ENCODE results near the gene NECAP2.
A peak's percentile ranks its signal among the peaks of the same experiment; 100 is the strongest.
"Not testable (repeated sequence)": the region's sequence is repeated elsewhere in the genome, so short reads cannot be mapped to it uniquely, and the experiment has no call there.

Gene NECAP2

DNA sequence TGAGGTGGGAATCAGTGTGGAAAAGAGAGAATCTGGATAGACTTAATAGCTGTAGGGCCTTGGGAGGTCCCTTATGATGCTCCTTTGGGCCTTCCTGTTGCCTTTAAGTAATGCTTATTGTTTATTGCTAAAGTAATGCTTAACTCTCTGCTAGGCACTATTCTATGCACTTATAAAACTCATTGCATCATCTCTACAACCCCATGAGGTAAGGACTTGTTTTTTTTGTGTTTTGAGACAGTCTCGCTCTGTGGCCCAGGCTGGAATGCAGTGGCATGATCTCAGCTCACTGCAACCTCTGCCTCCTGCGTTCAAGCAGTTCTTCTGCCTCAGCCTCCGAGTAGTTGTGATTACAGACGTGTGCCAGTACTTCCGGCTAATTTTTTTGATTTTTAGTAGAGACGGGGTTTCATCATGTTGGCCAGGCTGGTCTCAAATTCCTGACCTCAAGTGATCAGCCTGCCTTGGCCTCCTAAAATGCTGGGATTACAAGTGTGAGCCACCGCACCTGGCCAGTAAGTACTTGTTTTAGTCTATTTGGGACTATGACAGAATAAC is 22.3 kb downstream of the NECAP2 start:
- no peak for DNase-seq

DNA sequence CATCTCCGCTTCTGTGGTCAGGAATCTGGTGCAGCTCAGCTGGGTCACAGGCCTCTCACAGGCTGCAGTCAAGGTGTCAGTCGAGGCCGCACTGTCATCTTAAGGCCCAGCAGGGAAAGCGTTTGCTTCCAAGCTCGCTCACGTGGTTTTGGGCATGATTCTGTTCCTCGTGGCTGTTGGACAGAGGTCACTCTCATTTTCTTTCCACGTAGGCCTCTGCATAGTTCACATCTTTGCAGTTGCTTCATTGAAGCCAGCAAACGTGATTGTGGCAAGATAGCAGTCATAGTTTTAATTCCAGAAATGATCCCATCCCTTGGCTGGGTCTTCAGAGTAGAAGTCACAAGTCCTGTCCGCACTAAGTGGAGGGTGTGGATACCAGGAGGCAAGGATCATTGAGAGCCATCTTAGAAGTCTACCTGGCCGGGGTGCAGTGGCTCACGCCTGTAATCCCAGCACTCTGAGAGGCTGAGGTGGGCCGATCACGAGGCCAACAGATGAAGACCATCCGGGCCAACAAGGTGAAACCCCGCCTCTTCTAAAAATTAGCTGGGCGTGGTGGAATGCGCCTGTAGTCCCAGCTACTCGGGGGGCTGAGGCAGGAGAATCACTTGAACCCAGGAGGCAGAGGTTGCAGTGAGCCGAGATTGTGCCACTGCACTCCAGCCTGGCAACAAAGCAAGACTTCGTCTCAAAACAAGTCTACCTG is 24.5 kb downstream of the NECAP2 start:
- no peak for DNase-seq

DNA sequence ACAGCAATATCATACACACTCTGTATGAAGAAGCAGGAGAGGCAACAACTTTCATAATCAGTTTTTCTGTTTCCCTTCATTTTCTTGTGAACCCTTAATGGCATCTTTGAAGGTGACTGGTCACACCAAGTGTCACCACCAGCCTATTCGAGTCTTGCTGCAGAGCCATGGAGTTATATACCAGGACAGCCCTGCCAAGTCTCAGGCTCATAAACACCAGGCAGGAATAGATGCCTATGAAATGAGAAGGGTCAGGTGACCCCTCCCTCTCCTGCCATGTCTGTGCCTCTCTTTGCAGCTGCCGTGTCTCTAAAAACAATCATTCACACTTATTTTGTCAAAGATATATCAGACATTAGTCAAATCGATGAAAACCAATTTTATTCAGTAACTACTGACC is 28.0 kb downstream of the NECAP2 start:
- no peak for DNase-seq

DNA sequence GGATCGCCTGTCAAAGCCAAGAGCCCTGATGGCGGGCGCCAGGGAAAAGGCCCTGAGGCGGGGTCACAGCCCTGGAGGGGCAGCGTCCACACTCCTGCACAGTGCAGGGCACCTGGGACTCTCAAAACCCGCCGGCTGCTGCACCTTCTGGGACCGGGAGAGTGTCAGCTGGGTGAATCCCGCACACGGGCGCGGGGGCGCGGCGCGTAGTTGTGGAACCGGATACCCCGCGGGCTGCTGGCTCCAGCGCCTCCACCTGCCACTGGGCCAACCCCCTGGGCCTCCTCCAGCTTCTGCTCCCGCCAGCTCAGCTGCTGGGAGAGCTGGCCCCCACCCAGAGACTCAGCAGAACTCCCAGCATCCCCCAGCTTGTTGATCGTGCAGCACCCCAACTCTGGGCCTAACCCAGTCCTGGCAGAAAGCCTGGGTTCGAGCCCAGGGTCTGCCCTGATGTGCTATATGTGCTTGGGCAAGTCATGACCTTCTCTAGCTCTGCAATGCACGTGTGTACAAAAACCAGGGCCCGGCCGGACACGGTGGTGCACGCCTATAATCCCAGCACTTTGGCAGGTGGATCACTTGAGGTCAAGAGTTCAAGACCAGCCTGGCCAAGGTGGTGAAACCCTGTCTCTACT is 33.8 kb downstream of the NECAP2 start:
- DNase-seq: no peak

DNA sequence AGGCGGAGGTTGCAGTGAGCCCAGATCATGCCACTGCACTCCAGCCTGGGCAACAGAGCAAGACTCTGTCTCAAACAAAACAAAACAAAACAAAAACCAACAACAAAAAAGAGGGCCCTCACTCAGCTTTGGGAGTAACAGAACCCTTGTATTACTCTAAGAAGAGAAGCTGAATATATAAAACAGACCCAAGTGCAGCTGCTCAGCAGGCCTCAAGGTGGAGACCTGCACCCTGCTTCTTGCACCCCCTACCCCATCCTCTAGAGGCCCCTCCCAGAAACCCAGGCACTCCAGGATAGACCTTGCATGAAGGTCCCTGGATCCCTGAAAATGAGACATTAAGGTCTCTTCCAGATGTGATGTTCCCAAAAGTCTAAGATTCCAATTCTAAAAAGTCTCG is 34.4 kb downstream of the NECAP2 start:
- peak; percentile 14 for DNase-seq

DNA sequence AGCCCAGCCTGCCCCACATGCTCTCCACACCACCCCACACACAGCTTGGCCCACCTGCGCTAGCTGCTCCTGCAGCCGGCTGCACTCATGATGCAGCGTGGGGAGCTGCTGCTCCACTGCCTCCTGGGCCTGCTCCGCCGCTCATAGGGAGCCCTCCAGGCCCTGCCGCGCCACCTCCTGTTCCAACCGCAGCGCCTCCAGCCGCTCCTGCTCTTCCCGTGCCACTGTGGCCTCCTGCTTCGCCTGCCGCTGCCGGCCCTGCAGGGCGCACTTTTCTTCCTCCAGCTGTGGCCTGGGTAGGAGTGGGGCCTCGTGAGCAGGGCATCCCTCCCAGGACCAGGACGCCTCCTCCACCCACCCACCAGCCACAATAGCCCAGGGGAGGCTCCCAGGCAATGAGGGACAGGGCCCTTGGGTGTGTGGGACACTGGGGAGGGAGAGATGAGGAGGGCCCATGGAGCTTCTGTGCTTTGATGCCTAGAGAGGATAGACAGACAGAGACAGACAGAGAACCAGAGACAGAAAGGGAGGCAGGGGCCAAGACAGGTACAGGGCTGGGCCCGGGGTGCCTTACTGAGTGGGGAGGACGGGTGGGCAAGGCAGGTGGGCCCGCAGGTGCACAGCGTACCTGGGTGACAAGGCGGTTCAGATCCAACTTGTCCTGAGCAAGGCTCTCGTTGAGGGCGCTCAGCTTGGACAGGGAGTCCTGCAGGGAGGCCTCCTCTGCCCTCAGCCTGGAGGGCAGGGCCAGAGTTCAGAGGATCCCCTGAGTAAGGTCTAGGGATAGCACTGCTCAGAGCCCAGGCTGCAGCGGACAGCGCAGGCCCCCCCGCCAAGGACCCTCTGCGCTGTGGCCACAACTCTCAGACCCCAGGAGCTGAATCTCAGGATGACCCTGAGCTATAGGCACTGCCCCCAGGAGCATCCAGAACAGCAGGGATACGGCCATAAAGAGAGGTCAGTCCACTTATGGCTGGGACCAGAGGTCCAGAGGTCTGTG is 35.5 kb downstream of the NECAP2 start:
- not testable (repeated sequence) for DNase-seq

DNA sequence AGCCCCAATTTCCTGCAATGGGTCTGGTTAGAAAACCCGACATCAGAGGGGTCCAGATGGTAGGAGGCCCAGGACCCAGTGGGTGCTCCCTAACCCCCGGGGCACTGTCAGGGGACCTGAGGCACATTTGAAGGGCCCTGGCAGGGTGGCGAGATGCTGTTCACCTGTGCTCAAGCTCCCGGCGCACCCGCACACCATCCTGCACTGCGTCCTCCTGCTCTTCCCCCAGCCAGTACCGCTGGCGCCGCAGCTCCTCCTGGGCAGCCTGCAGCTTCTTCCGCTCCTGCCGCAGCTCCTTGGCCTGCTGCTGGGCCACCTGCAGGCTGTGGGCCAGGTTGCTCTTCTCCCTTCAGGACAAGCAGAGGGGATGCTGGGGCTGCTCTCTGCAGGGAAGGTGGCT is 37.6 kb downstream of the NECAP2 start:
- DNase-seq: no peak

DNA sequence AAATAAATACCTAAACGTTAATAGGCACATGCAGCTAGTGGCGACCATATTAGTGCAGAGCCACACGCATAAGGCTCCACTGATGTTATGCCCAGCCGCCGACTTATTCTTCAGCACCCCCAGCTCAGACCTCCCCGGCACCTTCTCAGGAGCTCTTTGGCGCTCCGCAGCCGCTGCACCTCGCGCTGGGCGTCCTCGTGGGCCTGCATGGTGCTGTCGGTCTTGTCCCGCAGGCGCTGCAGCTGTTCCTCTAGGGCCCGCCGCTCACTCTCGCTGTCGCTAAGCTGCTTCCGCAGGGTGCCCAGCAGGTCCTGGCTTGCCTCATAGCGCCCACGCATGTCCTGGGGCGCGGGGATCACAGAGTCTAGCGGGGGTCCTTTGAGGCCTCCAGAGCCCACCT is 42.6 kb downstream of the NECAP2 start:
- not testable (repeated sequence) for DNase-seq

DNA sequence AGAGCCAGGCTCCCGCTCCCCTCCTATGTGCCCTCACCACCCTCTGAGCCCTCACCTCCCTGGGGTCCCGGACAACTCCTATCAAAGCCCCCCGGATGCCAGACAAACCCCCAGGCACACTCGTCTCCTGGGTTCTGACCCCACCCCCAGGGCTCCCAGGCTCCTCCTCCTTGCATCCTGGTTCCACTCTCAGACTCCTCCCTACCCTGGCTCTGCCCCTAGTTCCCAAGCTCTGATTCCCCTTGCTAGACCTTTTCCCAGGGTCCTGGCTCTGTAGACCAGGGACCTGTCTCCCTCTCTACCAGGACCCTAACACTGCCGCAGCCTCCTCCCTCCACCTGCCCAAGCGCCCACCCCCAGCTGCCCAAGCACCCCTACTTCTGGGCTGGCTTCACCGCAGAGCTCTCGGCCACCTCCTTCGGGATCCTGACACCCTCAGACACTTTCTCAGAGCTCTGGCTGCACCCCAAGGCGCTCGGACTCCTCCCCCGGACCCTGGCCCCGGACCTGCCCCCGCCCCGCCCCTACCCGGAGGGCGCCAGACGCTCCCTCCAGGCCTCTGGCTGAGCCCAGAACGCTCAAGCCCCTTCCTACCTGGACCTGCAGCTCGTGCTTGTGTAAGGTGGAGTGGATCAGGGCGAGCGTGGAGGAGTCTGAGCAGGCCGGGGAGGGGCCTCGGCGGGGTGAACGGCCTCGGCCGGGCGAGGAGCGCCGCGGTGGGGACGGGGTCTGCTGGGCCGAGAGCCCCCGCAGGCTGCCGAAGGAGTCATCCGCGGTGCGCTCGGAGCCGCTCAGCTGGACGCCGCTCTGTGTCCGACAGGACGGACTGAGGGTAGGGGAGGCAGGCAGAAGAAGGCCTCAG is 43.3 kb downstream of the NECAP2 start:
- DNase-seq: not testable (repeated sequence)

DNA sequence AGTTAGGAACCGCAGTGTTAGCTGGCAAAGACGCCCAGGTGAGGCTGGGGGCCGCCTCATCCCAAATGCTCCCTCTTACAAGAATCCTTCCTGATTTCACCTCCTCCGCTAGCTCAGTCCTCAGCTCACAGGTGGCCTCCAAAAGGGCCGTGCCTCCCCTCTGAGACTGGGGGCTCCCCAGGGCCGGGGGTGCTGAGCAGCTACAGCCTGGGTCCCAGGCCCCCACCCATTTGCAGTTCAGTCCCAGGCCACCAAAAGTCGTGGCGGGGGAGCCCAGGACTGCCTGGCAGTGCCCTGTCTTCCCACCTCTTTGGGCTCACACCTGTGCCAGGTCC is 43.9 kb downstream of the NECAP2 start:
- no peak for DNase-seq

DNA sequence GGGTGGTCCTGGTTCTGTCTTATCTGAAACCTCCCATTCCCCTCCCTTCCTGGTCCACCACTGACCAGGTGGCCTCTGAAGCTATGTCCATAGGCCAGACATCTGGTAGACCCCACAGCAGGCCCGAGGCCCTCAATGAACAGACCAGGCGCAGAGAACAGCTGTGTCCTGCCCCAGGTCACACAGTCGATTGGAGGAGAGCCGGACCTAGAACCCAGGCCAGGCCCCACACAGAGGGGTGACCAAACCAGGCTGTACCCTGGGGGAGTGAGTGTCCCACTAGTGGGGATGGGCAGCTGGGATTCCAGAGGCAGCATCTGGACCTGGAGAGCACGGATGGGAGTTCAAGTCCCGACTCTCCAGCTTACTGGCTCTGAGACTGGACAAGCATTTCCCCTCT is 44.4 kb downstream of the NECAP2 start:
- DNase-seq: no peak

DNA sequence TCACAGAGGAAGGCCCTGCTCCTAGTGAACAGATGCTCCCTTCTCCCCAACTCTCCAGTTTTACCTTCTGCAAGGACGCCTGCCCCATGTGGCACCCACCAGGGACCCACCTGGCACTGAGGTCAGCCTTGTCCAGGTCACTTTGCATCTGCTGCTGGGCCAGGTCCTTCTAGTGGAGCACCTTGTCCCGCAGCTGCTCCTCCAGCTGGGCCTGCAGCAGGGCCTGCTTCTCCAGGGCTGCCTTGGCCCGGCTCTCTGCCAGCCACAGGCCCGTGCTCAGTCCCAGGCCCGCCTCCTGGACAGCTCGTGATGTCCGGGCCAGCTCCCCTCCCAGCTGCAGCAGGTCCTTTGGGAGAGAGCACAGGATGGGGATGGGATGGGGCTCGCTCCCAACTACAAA is 45.8 kb downstream of the NECAP2 start:
- not testable (repeated sequence) for DNase-seq

DNA sequence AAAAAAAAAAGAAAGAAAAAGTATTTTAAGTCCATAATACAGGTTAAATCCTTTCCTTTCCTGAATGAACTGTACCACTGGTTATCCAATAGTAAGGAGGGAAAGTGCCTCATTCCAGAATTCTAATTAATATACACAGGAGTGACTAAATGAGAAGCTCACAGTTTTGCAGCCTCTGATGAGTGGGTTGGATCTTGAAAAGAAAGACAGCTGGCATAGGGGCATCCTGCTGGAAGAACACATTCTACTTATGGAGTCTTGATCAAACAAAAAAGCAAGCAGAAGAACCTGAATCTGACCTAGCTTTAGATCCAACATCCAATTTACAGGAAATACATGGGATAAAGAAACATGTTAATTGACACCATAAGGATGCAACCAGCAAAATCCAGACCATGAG is 46.5 kb downstream of the NECAP2 start:
- not testable (repeated sequence) for DNase-seq

DNA sequence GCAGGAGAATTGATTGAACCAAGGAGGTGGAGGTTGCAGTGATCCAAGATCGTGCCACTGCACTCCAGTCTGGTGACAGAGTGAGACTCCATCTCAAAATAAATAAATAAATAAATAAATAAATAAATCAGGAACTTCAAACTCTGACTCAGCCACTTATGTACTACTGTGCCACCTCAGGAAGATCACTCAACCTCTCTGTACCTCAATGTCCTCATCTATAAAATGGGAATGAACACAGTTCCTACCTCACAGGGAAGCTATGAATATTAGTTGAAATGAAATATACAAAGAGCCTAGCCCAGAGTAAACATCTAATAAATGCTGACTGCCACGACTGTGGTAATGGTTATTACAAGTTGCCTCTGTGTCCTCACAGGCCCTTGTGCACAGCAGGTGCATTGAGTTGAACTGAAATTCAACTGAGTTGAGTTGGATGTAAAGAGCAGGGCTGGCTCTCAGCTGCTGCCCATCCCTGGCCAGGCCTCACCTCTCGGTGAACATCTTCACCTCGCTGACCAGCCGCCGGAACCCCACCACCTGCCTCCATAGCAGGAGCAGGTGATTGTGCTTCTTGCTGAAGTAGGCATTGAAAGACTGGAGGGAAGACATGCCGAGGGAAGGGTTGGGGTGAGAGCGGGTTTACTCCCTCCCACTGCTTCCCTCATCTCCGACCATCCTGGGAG is 48.8 kb downstream of the NECAP2 start:
- DNase-seq: not testable (repeated sequence)

DNA sequence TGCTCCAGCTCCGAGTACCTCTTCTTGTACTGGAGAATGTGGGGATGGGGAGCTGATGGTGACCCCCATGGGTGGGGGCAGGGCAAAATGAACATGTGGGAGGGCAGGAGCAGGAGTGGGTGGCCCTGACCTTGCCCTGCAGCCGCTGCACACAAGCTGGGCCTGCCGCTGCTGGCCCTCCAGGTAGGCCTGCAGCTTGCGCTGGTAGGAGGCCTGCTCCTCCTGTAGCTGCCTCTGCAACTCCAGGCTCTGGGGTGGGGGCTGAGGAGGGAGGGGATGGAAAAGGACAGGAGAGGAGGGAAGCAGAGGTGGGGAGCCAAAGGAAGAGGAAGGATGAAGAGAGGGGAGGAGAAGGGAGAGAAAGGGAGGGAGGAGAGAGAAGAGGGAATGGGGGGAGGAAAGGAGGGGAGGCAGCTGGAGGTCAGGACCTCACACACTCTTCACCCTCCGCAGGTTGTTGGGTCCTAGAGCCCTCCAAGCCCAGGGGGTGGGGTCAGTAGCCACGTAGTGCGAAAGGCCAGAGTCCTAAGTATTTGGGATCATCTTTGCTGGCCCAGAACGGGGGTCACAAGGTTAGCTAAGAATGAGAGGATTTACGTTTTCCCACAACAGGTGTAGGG is 50.6 kb downstream of the NECAP2 start:
- DNase-seq: no peak

DNA sequence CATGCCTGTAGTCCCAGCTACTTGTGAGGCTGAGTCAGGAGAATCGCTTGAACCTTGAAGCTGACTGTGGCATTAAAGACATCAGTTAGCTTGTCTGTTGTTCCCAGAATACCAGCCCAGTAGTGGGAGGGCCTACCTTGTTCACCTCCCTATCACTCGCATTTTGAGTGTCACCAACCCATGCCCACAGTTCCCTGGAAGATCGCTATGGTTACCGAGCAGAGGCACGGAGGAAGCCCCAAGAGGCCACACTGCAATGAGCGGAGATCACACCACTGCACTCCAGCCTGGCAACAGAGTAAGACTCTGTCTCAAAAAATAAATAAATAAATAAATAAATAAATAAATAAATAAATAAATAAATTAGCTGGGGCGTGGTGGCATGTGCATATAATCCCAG is 52.4 kb downstream of the NECAP2 start:
- peak; percentile 3 for DNase-seq

DNA sequence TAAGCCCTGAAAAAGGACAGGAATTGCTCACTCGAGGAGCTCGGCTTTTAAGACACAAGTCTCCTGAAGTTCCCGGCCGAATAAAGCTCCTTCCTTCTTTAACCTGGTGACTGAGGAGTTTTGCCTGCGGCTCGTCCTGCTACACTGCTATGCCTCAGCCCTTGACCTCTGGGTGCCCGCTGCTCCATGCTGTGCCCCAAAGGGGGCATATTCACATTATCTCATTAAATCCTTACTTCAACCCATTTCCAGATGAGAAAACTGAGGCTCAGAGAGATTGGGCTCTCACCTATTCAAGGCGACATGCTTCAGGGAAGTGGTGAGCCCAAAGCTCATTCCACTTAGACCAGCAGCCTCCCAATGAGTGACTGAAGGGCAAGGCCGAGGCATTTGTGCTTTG is 53.2 kb downstream of the NECAP2 start:
- DNase-seq: not testable (repeated sequence)

DNA sequence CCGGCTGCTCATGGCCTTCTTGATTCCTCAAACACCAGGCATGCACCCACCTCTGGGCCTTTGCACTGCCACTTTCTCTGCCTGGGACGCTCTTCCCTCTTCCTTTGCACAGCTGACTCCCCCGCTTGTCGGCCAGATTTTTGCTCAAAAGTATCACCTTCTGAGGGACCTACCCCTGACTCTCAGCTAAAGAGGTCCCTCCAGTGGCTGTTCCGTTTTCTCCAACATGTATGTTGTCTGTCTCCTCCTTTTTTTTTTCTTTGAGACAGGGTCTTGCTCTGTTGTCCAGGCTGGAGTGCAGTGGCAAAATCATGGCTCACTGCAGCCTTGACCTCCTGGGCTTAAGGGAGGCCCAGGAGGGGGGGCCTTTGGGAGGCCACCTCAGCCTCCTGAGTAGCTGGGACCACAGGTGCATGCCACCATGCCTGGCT is 57.0 kb downstream of the NECAP2 start:
- peak; percentile 24 for DNase-seq

DNA sequence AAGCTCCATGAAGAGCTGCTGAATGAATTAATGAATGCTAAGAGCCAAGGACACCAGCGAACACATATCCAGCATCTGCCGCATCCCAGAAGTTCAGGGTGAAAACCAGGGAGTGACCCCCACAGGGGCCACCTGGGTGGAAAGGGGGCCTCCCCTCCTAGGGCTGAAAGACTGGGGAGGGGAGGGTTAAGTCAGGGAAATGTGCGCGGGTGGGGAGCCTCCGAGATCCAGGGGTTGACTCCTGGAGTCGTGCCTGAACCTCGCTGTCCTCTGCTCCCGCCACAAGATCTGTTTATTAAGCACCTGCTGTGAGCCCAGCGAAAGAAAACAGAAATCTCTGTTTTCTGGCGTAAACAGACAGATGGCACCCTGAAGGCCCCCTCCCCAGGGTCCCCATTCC is 57.5 kb downstream of the NECAP2 start:
- DNase-seq: peak; percentile 29

DNA sequence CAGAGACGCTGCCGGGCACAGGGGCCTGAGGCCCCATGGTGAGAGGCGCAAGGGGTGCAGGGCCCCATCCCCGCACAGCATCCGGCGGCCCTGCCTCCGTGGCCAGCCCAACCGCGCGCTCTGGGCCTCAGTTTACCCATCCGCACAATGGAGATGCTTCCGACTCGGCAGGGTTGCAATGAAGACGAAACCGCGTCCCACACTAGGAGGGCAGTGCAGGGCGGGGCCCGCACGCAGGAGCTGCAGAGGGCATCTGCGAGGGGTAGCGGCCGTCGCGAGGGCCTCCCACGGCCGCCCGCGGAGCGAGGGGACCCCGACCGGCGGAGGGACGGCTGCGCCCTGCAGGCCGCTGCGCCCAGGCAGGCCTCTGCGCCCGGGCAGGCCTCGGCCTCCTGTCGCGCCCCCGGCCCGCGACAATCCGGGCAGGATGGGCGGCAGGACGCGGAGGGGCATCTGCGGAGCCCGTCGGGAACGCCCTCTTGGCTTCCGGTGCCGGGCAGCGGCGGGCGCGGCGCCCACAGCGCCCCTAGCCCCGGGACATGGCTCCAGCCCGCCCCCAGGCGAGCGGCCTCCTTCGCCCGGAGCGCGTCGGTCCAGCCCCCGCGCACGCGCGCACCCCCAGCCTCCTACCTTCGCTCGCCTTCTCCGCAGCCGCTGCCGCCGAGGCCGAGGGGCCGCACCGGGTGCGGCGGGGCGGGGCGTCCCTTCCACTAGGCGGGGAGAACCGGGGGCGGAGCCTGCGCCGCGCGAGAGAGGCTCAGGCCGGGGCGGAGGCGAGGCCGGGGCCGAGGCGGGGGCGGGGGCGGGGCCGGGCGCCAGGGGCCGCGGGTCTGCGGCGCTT is 58.3 kb downstream of the NECAP2 start:
- DNase-seq: peak; percentile 90
